ENCODE data around the gene OSCAR.

OSCAR gene

GRCh38 chr19:54133957-54134590 is 33.5 kb upstream of the OSCAR start:
- TF ChIP-seq GATA3 (IDR thresholded peaks at IDR 0.05; ENCODE audit: low read depth, low read length) (no peak), GATA2 (IDR thresholded peaks at IDR 0.05; ENCODE audit: low read depth, low read length) (no peak)

DNA sequence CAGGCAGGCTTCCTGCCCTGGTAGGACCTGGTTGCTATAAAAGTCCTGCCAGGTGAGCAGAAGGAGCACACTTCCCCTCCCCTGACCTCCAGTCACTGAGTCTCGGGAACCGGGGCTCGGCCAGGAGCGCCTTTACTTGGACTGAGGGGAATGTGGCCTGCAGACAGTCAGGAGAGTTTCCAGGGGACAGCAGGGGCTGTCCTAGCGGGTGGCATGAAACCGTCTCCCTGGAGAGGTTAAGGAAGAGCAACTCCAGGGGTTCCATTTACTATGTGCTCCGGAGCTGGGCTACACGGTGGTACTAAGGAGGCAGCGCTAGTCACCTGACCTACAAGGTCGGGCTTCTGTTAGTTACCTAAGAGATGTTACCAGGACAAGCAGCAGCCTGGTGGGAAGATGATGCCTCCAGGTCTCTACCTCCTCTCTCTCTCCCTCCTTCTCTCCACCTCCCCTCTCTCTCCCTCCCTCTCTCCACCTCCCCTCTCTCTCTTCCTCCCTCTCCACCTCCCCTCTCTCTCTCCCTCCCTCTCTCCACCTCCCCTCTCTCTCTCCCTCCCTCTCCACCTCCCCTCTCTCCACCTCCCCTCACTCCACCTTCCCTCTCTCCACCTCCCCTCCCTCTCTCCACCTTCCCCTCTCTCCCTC is 32.8 kb upstream of the OSCAR start:
- TF ChIP-seq GATA3 (IDR thresholded peaks at IDR 0.05; ENCODE audit: low read depth, low read length) (no peak), GATA2 (IDR thresholded peaks at IDR 0.05; ENCODE audit: low read depth, low read length) (no peak)

DNA sequence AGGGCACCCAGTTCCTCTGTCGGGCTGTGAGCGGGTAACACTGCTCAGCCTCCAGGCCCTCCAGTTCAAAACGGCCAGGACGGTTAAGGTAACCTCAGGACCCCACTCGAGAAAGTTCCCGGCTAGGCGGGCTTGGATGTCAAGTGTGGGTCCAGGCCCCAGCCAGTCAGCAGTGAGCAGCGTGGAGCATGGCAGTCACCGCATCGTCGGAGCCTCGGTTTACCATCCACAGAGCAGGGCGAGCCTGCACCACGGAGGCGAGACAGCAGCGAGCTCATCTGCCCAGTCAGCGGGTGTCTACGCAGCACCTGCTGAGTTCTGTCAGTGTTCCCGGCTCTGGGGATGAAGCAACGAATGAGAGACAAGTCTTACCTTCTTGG is 29.0 kb upstream of the OSCAR start:
- TF ChIP-seq GATA2 (IDR thresholded peaks at IDR 0.05; ENCODE audit: low read depth, low read length), result no peak
- TF ChIP-seq GATA3 (IDR thresholded peaks at IDR 0.05; ENCODE audit: low read depth, low read length), result no peak

DNA sequence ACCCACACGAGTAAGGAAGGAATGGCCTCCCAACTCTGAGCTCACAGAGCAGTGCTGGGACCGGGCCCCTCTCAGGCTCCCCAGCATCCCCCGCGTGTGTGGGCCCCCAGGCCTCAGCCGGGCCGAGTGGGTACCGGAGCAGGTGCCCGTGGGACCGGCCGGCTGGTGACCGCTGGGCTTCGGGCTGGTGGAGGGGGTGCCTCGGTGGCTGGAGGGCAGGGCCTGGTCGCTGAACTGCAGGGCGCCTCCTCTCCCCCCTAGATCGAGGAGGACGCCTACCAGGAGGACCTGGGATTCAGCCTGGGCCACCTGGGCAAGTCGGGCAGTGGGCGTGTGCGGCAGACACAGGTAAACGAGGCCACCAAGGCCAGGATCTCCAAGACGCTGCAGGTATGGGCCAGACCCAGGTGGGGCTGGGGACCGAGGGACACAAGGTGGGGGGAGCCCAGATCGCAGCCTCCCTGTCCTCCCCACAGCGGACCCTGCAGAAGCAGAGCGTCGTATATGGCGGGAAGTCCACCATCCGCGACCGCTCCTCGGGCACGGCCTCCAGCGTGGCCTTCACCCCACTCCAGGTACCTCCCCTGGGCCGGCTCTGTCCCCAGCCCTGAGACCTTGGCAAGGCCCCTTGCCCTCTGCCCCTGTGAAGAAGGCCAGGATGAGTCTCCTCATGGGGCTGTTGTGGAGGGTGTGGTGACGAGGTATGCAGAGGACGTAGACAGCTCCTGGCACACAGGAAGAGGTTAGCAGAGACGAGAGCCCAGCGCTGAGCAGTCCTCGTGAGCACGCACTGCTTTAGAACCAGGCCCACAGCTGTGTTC is 28.4 kb upstream of the OSCAR start:
- TF ChIP-seq GATA2 (IDR thresholded peaks at IDR 0.05; ENCODE audit: low read depth, low read length), result no peak
- no peak for TF ChIP-seq GATA3 (IDR thresholded peaks at IDR 0.05; ENCODE audit: low read depth, low read length)

GRCh38 chr19:54128441-54128725 is 27.8 kb upstream of the OSCAR start:
- no peak for TF ChIP-seq GATA3 (IDR thresholded peaks at IDR 0.05; ENCODE audit: low read depth, low read length)
- TF ChIP-seq GATA2 (IDR thresholded peaks at IDR 0.05; ENCODE audit: low read depth, low read length), result no peak

- TF ChIP-seq GATA3 (IDR thresholded peaks at IDR 0.05; ENCODE audit: low read depth, low read length) (no peak), GATA2 (IDR thresholded peaks at IDR 0.05; ENCODE audit: low read depth, low read length) (no peak)
Measured at GRCh38 chr19:54127688-54128440, 27.3 kb upstream of the OSCAR start.

DNA sequence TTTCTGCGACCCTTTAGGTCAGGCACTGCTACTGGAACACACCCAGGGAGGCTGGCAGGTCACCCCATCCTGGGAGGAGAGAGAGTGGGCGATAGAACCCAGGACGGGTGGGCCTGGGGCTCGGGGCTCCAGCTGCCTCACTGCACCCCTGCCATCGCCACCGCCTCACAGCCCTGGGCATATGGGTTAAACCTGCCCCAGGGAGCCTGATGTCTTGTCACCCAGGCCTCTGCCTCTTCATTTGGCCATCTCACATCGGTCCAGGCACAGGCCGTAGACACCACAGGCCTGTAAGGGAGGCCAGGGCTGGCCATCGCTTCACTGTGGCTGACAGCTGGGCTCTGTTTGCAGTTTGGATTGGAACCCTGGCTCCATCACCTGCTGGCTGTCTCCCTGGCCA is 25.1 kb upstream of the OSCAR start:
- TF ChIP-seq GATA3 (IDR thresholded peaks at IDR 0.05; ENCODE audit: low read depth, low read length) (no peak), GATA2 (IDR thresholded peaks at IDR 0.05; ENCODE audit: low read depth, low read length) (no peak)

DNA sequence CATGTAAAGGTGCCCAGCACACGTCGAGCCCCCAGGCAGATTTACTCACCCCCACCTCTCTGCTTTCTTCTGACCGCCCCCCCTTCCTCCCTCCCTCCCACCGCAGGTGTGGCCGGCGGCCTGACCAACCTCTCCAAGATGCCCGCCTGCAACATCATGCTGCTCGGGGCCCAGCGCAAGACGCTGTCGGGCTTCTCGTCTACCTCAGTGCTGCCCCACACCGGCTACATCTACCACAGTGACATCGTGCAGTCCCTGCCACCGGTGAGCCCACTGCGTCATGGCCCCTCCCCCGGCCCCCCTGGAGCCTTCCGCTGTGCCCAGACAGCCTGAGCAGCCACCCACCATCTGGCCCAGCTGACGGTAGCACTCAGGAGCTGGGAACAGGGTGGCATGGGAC is 23.8 kb upstream of the OSCAR start:
- TF ChIP-seq GATA2 (IDR thresholded peaks at IDR 0.05; ENCODE audit: low read depth, low read length) (no peak), GATA3 (IDR thresholded peaks at IDR 0.05; ENCODE audit: low read depth, low read length) (no peak)

DNA sequence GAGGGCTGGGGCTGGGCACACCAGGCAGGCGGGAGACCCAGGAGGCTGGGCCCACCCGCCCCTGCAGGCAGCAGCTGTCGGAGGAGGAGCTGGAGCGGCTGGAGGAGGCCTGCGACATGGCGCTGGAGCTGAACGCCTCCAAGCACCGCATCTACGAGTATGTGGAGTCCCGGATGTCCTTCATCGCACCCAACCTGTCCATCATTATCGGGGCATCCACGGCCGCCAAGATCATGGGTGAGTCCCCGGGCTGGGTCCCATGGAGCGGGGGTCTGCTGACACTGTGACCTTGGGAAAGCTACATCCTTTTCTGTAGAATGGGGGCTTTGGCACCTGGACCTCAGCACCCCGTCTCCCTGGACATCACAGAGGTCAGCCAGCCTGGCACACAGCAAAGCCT is 23.1 kb upstream of the OSCAR start:
- TF ChIP-seq GATA2 (IDR thresholded peaks at IDR 0.05; ENCODE audit: low read depth, low read length) (no peak), GATA3 (IDR thresholded peaks at IDR 0.05; ENCODE audit: low read depth, low read length) (no peak)

DNA sequence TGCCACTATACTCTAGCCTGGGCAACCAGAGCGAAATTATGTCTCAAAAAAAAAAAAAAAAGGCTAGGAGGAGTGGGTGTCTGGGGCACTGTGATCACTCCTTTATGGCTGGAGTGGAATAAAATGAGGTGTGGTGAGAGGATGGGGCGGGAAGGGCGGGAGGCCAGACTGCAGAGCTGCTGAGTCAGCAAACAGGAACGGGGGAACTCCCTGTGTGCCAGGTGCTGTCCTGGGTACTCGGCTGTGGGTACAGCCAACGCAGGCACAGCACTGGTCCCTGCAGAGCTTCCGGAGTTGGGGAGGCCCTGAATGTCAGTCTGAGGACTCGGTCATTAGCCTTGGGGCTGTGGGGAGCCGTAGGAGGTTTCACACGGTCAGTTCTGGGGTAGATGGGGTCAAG is 20.7 kb upstream of the OSCAR start:
- TF ChIP-seq GATA2 (IDR thresholded peaks at IDR 0.05; ENCODE audit: low read depth, low read length) (no peak), GATA3 (IDR thresholded peaks at IDR 0.05; ENCODE audit: low read depth, low read length) (no peak)

- TF ChIP-seq GATA2 (IDR thresholded peaks at IDR 0.05; ENCODE audit: low read depth, low read length) (no peak), GATA3 (IDR thresholded peaks at IDR 0.05; ENCODE audit: low read depth, low read length) (no peak)
Measured at GRCh38 chr19:54115109-54116063, 14.8 kb upstream of the OSCAR start, which contains the start of the genes PRPF31 and TFPT. PRPF31 (plus strand) TSS chr19:54115754; CDS start chr19:54118279, 2,525 bp downstream. TFPT (minus strand) TSS chr19:54115657; CDS start chr19:54115269, 388 bp downstream.

GRCh38 chr19:54114340-54115108 is 13.9 kb upstream of the OSCAR start:
- TF ChIP-seq GATA2 (IDR thresholded peaks at IDR 0.05; ENCODE audit: low read depth, low read length) (no peak), GATA3 (IDR thresholded peaks at IDR 0.05; ENCODE audit: low read depth, low read length) (no peak)

Data from SH-SY5Y (cell line).